Fibroblast of skin of left biceps (primary cell): ENCODE data around the gene AHNAK2.
"Not testable (repeated sequence)": the region's sequence is repeated elsewhere in the genome, so short reads cannot be mapped to it uniquely, and the experiment has no call there.

ENCODE experiments used
- DNase-seq, 2 experiments: peaks; one replicate each; pipeline ENCODE4 v3.0.0-alpha.2; 2013; ENCODE audit warnings: low read depth in 2 of 2

The AHNAK2 gene

DNA sequence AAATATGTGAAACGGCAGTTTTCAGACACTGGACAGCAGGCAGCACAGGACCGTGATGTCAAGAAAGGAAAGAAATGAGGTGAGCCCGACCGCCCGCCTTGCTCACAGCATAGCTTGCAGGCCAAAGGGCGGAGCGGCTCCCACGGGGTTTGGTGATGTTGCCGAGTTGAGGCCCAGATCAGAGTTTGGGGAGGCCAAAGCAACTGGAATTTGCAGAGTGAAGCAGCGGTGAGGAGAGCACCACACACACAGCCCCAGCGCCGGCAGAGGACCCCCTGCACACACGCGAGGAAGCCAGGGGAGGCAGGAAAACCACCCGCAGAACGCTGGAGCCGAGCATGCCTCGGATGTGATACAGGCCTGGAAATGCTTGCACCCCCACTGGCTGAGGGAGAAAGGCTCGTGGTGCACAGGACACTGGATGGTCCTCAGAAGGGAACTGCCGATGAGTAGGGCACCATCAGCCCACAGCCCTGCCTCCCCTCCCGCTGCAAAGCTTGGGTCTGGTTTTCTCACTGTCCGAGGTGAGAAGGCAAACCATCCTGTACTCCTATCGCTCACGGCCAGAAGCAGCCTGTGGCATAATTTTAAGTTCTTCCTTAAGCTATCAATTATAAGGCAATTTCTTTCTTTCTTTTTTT is 79.2 kb downstream of the AHNAK2 start:
- DNase-seq: no peak

DNA sequence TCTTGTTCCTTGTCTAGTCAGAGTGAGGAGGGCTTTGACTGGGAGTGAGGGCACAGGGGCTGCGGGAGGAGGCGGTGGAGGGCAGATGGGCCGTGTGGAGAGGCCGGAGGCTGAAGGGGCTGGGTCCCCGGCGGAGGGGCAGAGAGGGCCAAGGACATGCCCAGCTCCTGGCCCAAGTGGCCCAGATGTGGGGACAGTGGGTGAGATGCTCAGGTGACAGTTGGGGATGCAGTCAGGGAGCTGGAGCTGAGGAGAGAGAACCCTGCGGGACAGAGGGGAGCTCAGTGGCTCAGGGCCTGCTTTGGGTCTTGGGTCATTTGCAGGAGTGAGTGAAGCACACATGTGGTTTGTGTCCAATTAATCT is 80.0 kb downstream of the AHNAK2 start:
- DNase-seq: no peak

DNA sequence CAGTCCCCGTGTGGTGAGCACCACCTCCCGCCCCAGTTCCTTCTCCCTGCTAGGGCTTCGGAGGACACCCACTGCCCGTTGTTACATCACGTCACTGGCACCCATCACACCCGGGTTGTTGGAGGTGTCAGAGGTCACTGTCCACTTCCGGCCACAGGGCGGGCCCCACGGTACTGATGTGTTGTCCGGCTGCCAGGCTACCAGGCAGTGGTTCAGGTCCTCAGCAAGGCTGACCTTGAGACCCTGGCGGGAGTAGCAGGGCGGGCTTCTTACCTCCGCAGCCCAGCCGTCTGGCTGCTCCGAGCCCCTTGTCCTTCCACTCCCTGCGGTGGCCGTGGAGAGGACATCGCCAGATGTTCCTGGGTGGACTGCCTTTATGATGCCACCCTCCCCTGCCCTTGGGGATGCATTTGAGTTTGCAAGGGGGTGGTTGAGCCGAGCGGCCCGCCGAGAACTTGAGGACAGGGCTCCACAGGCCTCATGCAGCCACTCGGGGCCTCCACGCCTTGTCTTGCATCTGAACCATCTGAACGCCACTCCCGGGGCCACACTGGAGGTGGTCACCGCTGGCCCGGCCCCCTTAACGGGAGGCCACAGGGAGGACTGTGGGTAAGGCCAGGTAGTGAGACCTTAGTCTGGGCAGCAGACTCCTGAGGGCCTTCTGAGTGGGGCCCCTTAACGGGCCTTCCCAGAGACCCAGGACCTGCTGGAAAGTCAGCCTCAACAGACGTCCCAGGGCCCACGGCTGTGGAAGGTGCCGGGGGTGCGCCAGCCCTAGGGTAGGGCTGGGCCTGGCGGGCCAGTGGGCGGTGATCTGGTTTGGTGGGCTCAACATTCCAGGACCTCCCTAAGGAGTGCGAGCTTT is 80.6 kb downstream of the AHNAK2 start:
- DNase-seq: no peak

DNA sequence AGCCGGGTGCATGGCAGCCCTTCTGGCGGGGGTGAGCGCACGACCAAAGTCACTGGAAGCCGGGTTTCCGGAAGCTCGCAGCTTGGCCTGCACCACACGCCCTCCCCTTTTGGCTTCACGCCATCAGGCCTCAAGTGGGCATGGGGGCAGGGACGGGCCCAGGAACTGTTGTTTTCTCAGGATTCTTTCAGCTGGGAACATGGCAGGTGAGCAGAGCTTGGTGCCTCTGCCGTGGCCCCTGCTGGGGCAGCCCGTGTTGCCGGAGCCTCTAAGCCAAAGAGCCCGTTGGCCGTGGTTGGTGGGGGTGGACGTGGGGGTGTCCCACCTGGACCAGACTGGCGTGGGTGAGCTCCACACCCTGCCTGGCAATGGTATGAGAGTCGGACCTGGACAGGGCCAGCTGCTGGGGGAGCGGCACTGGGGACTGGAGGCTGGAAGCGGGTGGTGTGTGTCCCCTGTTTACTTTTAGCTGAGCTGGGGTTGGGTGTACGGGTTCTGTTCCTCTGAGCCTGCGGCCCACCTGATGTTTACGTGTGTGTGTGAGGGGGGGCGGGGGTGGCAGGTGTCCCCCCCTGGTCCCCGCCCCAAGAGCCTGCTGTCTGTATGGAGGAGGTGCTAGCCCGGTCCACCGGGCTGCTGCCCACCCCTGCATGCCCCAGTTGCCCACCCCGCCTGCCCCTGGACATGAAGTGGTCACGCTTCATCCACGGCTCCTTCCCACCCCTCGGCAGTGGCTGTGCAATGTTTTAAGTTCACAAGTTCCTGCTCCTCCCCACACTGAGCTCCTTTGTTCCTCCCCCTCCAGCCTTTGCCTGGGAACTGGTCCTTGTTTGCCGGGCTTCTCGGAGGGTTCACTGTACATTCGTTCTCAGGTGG is 82.2 kb downstream of the AHNAK2 start:
- DNase-seq: no peak

DNA sequence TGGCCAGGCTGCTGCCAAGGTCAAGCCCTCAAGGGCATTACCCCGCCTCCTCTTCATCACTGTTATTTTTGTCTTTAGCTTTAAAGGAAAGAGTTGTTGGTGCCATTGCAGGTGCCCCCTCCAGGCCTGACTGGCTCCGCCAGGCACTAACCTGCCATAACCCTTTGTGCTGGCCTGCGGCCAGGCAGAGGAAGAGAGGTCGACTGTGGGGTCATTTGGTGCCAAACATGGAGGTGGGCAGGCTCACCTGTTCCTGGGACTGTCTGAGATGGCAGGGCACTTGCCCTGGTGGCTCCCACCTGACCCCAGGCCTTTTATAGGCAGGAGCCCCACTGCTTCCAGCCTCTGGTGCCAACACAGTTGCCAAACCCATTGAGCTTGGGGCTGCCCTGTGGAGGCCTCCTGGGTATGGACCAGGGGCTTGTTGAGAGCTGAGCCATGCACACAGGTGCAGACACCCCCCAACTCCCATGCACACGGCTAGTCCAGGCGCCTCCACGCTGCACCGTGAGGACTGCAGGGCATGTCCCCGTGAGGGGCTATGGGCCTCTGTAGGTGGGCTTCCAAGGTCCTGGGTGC is 82.9 kb downstream of the AHNAK2 start:
- DNase-seq: no peak

DNA sequence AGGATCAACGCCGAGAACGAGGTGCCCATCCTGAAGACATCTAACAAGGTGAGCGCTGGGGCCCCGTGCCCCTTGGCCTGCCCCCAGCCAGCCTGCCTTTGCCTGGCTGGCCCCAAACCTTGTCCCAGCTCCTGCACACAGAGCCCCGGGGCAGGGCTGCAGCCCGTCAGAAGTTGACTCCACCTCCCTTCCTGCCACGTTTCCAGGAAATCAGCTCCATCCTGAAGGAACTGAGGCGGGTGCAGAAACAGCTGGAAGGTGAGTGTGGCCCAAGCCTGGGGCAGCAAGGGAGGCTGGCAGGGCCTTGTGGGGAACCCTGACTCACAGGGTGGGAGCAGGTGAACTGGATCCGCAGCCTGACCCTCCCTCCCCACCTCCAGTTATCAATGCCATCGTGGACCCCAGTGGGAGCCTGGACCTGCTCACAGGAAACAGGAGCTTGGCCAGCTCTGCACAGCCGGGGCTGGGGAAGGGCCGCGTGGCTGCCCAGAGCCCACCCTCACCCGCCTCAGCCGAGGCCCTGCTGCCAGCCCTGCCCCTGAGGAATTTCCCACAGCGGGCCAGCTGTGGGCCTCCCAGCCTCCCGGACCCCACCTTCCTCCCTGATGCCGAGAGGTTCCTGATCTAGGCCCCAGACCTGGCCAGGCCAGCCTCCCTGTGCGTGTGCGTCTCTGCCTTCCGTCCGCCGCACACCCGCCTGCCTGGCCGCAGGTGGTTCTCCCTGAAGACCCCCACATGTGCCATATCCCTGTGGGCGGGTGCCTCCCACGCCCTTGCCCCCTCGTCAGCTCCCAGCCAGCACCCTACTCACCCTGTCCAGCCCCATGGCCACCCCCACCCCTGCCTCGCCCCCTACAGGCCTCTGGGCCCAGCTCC is 83.6 kb downstream of the AHNAK2 start:
- no peak for DNase-seq

DNA sequence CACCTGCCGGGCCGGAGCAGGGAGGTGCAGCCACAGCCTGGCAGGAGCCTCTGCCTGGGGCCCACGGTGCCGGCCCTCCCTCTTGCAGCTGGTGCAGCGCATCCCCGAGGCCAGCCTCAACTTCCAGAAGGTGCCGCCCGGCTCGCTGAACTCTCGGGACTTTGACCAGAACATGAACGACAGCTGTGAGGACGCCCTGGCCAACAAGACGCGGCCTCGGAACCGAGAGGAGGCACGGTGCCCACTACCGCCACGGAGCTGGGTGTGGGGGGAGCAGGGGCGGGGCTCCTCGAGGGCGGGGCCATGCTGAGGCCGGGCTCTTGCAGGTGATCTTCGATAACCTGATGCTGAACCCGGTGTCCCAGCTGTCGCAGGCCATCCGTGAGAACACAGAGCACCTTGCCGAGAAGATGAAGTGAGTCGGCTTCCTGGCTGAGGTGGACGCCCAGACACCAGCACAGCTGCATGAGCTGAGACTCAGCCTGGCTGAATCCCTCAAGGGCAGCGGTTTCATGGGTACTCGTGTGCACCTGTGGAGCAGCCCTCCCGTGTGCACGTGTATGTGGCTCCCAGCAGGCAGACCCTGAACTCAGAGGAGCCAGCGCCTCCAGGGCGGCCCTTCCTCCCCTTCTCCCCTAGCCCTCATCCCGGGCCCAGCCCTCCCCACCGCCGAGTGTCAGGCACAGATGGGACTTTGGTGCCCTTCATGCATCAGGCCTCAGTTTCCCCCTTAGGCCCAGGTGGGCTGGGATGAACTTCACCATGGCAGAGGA is 84.6 kb downstream of the AHNAK2 start:
- DNase-seq: no peak

DNA sequence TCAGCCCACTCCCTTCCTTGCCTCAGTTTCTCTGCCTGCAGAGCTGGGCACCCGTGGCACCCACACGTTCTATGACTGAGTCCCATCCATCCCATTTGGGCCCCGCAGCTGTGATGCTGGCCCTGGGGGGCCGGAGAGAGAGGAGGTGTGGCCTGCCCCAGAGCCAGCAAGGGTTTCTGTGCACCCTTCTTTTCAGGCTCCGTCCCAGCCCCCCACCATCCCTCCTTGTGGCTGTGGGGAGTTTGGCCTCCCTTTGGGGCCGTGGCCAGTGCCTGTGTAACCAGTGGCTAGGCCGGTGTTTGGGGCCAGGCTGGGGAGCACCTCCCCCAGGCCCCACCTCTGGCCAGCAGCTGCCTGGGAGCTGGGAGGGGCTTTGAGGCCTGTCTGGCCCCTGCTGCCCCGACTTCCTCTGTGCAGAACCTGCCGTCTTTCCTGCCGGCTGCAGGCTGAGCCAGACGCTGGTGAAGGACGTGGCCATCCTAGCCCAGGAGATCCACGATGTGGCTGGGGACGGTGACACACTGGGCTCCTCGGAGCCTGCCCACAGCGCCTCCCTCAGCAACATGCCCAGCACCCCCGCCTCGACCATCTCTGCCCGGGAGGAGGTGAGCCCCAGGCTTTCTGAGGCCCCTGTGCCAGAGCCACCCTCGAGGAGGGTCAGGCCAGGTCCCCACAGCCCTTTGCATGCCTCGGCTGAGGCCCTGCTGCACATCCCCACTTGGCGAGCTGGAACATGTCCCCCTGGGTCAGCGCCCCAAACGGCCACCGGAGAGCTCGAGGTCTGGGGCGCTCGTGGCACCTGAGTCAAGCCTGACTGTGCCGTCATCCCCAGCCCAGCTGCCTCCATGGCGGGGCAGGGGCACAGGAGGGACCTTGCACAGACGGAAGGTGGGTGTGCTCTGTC is 85.4 kb downstream of the AHNAK2 start:
- no peak for DNase-seq

DNA sequence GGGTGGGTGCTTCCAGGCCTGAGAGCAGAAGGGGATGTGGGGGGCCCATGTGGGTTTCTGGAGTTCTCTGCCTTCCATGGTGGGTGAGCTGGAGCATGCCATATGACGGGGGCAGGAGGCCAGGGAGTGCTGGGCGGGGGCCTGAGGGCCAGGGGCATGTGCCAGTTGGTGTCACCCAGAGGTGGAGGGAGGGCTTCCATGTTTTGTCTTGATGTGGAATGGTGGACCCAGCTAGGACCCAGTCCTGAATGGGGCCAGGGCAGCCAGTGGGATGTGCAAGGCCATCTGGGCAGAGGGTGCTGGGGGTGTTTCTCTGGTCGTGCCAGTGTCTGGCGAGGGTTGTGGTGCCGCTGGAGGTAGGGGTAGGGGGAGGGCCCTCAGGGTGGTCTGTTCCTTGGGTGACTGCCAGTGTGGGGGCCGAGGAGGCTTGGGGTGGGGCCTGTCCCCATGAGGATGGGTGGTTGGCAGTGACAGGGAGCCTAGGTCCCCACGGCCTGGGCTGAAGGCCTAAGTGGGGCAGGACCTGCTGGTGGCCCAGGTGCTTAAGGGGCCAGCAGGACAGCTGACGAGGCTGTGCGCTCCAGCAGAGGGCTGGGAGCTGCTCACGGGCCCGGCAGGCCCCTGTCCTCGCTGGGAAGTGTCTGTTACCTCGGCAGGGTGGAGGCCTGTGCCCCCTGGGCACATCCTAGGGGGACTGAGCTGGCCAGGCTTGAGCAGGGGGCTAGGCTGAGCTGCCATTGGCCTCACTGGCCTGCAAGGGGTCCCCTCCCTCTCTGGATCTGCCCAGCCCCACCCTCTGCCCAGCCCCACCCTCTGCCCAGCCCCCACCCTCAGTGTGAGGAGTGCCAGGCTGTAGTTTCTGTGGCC is 86.3 kb downstream of the AHNAK2 start:
- DNase-seq: no peak

DNA sequence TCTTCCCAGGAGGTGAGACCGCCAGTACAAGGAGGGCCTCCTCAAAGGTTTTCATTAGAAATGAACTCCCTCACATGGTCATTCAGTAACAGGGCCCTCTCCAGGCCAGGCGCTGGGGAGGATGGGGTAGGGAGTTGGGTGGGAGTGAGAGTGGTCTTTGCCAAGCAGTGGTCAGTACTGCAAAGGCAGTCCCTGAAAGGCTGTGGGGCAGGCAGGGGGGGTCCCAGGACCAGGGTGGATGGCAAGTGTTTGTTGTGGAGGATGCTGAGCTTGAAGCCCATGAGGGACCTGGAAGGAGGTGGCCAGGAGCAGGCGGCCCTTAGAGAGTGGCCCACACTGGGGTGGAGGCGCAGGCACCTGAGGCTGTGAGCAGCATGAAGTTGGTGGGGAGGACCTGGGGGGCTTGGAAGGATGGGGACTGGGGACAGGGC is 87.0 kb downstream of the AHNAK2 start:
- DNase-seq: no peak

DNA sequence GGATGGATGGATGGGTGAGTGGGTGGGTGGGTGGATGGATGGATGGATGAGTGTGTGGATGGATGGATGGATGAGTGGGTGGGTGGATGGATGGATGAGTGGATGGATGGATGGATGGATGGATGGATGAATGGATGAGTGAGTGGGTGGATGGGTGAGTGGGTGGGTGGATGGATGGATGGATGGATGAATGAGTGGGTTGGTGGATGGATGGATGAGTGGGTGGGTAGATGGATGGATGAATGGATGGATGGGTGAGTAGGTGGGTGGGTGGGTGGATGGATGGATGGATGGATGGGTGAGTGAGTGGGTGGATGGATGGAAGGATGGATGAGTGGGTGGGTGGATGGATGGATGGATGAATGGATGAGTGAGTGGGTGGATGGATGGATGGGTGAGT is 87.9 kb downstream of the AHNAK2 start:
- DNase-seq: not testable (repeated sequence)

DNA sequence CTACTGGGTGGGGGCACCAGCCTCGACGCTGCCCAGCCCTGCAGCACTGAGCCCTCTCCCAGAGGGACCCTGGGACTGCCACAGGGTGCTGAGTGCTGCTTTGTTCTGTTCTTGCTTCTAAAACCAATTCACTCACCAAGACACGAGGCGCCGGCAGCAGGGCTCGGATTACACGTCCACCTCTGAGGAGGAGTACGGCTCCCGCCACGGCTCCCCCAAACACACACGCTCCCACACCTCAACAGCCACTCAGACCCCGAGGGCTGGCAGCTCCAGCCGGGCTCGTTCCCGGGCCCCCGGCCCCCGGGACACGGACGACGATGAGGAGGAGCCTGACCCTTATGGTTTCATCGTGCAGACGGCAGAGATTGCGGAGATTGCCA is 88.8 kb downstream of the AHNAK2 start:
- no peak for DNase-seq

DNA sequence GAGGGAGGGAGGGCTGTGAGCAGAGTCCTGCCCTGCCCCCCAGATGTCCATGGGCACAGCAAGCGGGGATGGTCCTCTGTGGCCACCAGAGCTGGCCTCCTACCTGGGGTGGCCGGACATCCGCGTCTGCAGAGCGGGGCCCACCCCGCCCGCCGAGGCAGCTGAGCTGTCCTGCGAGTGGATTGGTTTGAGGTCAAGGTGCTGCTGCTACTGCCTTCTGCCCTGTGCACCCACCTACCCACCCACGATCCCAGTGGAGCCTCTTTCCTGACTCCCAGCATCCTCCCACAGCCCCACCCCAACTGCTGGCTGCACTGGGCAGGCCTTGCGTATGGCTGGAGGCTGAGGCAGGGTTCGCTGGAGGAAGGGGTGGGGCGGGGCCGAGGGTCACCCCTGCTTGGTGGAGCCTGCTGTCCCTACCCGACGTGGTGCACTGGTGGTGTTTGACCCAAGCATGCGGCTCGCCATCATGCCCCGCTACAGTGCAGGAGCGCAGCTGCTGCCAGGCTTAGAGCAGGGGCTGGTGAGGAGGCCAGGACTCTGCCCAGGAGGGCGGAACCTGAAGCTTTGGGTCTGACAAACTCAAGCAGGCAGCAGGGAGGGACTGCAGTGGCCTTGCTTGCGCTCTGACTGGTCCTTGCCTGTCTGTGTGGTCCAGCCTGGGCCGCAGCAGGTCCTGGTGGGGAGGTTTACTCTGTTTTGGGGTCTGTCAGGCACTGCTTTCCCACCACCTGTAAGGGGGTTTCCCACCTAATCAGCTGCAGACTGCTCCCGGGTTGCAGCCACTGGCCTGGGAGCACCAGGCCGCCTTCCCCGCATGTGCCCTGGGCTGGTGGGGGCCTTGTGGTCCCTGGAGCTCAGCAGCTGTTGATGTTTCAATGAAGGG is 89.4 kb downstream of the AHNAK2 start:
- DNase-seq: no peak

DNA sequence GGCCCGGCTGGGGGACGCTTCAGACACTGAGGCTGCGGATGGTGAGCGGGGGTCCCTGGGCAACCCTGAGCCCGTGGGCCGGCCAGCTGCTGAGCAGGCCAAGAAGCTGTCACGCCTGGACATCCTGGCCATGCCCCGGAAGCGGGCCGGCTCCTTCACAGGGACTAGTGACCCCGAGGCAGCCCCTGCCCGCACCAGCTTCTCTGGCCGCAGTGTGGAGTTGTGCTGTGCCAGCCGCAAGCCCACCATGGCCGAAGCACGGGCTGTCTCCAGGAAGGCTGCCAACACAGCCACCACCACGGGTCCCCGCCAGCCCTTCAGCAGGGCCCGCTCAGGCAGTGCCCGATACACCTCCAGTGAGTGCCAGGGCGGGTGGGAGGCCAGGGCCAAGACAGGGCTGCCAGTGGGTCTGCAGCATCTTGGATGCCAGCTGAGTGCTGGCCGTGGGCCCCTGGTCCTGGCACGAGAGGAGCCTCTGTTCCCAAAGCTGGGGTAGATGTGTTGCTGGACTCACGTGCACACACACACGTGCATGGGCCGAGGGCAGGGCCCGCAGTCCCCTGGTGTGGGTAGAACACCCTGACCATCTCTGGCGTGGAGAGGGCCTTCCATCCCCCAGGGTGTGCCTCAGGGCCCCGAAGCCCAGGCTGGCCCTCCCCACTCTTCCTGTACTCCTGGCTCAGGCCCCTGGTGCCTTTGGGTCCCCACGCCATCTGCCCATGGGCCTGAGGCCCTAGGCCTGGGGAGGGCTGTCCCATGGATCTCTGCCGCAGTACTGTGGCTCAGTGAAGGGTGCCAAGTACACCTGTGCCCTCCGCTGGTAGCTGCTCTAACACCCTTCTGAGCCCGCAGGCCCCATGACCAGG is 90.3 kb downstream of the AHNAK2 start:
- DNase-seq: no peak
